ENCODE results near the gene DNASE1.

DNASE1 gene

DNA sequence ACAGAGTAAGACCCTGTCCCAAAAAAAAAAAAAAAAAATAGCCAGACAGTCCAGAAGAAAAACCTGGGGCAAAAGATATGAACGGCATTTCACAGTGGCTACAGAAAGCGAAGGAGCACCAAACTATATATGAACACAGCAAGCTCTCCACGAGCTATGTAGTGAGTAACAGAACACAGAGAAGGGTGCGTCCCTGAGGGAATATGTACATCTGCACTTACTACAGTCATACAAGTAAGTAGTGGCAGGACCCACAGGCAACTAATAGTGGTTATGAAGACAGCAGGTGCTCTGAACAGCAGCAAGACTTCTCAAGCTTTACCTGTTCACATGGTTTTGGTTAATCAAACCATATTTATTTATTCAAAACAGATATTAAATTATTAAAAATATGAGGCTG, 47.0 kb downstream of the DNASE1 start:
- no peak for DNase-seq

DNA sequence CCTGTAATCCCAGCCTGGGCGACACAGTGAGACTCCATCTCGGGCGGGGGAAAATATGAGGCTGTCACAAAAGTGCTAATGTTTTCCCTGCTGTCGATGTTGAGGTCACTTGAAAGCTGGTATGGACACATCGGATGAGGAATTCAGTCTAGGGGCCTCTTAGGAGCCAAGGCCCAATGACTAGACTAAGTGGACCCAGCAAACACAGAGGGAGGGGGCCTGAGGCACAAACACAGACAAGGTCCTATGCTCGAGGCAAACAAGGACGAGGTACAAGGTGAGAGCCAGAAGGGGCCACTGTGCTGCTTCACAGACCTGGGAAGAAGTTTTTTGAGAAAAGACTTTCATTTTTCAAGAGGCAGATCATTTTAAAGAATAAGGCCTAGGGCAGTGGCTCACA, 47.6 kb downstream of the DNASE1 start:
- no peak for DNase-seq

DNA sequence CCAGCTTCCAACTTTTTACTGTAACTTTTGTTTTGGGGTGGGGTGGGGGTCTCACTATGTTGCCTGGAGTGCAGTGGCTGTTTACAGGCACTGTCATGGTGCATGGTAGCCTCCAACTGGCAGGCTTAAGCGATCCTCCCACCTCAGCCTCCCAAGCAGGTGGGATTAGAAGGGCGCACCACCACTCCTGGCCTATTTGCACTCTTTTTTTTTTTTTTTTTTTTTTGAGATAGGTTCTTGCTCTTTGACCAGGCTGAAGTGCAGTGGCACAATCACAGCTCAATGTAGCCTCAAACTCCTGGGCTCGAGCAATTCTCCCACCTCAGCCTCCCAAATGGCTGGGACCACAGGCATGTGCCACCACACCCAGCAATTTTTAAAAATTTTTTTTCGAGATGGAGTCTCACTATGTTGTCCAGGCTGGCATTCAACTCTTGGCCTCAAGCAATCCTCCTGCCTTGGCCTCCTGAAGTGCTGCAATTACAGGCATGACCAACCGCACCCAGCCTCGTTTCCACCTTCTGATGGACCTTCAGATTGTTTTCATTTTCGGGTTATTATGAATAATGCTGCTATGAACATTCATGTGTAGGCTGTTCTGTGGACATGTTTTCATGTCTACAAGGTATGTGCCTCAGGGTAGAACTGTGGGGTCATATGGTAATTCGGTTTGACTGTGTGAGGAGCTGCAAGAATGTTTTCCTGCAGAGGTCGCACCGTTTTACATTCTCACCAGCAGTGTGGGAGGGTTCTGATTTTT, 51.9 kb downstream of the DNASE1 start:
- DNase-seq = no peak

Data from retina (tissue), 1 donor.